ENCODE results near the gene TLE3. TPM values are rescaled to one million over a fixed set of nuclear protein-coding genes. Genes with fewer than 3 reads are reported as not detected.

Gene TLE3
- total RNA-seq, 2 donors from 2014 or later, result 65.4 to 85.1 TPM

- Histone ChIP-seq H3K36me3 (no peaks in the 10 kb centered on the region), H3K27me3 (no peaks in the 10 kb centered on the region), H3K4me3 (peak overlapping the region; percentile 78), H3K4me1 (peaks cover 25% of the 10 kb centered on the region), H3K9me3 (no peaks in the 10 kb centered on the region), H3K9ac (ENCODE audit: low read depth in 2 of 2, low read length in 2 of 2) (peak overlapping the region; percentile 93 to 95), H3K27ac (peak overlapping the region; percentile 98)
- no peak for TF ChIP-seq CTCF (IDR thresholded peaks at IDR 0.05)
- DNase-seq, result peak; percentile 63
- intact Hi-C loops (cut with DNase I), result no loop called here
Observed at GRCh38 chr15:70096215-70097062, 1.3 kb downstream of the TLE3 start.

- no peak for TF ChIP-seq CTCF (IDR thresholded peaks at IDR 0.05)
- Histone ChIP-seq H3K4me1 (peaks cover 27% of the 10 kb centered on the region), H3K9me3 (no peaks in the 10 kb centered on the region), H3K27ac (peak overlapping the region; percentile 98), H3K27me3 (no peaks in the 10 kb centered on the region), H3K4me3 (peak overlapping the region; percentile 78), H3K36me3 (no peaks in the 10 kb centered on the region), H3K9ac (ENCODE audit: low read depth in 2 of 2, low read length in 2 of 2) (peak overlapping the region; percentile 93 to 95)
- intact Hi-C loops (cut with DNase I), result no loop called here
- peak; percentile 38 for DNase-seq
Observed at GRCh38 chr15:70095408-70096214, 2.1 kb downstream of the TLE3 start.

- no peaks in the 10 kb centered on the region for H3K9me3 ChIP-seq
- intact Hi-C loops (cut with DNase I), result no loop called here
- H3K36me3 ChIP-seq, result no peaks in the 10 kb centered on the region
- H3K9ac ChIP-seq (ENCODE audit: low read depth in 2 of 2, low read length in 2 of 2), result peak overlapping the region; percentile 93 to 95
- DNase-seq, result peak; percentile 42
- TF ChIP-seq CTCF (IDR thresholded peaks at IDR 0.05), result no peak
- peak overlapping the region; percentile 78 for H3K4me3 ChIP-seq
- H3K27me3 ChIP-seq, result no peaks in the 10 kb centered on the region
- peak overlapping the region; percentile 98 for H3K27ac ChIP-seq
- H3K4me1 ChIP-seq, result peaks cover 32% of the 10 kb centered on the region
Observed at GRCh38 chr15:70094690-70095311, 2.9 kb downstream of the TLE3 start.

GRCh38 chr15:70093481-70094319 lies 4.0 kb downstream of the TLE3 start:
- Histone ChIP-seq H3K27me3 (no peaks in the 10 kb centered on the region), H3K4me3 (no peak overlapping the region), H3K9ac (ENCODE audit: low read depth in 2 of 2, low read length in 2 of 2) (peak overlapping the region in 1 of 2 donors; percentile 58), H3K4me1 (peaks cover 37% of the 10 kb centered on the region), H3K36me3 (no peaks in the 10 kb centered on the region), H3K9me3 (no peaks in the 10 kb centered on the region), H3K27ac (peak overlapping the region; percentile 65)
- intact Hi-C loops (cut with DNase I), result no loop called here
- no peak for TF ChIP-seq CTCF (IDR thresholded peaks at IDR 0.05)
- DNase-seq, result peak; percentile 81
